HG03064 (cell line): ENCODE measurements around the gene RERG.

Experiments
- ATAC-seq: cut with Tn5 transposase; IDR thresholded peaks from one replicate; pipeline ENCODE4 v1.9.1; 2021; ENCODE audit warnings: low read depth; ENCODE audit not compliant: unreplicated experiment

Gene RERG

GRCh38 chr12:15220451-15220850, 766 bp downstream of the RERG start:
- no peak for ATAC-seq

- no peak for ATAC-seq
These were observed 2.4 kb downstream of the RERG start for GRCh38 chr12:15218794-15219193.

GRCh38 chr12:15216036-15216889, 5.0 kb downstream of the RERG start:
- no peak for ATAC-seq

DNA sequence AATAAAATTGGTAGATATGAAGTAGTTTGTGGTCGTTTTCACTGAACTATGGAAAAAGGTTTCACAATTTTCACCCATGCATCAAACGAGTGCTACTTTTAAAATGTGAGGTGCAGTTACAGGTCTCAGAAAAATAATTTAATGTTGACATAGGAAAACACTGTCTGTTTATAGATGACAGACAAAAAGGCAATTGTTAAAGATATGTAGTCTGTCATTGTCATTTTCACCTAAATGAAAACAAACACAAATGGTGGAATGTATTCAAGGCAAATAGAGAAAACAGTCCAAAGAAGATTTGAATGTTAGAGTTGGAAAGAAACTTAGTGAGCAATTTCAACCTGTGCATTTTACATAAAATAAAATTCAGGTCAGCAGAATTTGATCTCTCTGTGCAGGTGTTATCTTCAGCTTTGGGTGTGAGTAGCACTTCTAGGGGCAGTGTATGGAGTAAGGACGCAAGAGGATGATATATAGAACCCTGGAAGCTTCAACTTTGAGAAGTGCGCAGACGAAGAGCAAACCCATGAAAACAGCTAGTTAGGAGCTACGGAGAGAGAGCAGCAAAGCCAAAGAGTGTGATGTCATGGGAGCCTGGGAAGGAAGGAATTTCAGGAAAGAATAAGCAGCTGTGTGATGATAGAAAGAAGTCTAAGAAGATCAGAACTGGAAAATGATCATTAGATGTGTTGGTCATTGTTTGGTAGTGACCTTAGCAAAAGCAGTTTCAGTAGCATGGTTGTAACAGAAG, 6.2 kb downstream of the RERG start:
- no peak for ATAC-seq

DNA sequence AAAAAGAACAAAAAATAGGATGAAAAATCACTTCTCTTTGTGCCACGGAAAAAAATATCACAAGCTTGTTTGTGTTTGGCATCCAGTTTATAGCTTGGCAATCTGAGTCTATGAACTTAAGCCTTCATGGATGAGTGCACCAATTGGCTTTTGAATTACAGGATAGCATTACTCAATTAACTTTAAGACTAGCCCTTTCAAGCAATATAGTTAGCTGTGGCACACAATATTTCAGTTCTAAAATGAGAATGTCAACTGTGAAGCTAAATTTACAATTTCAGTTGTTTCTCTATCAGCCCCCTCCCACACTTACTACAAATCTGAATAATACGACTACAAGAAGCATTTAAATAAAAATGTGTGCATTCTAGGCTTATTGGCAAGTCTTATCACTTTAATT, 8.3 kb downstream of the RERG start:
- ATAC-seq: no peak

DNA sequence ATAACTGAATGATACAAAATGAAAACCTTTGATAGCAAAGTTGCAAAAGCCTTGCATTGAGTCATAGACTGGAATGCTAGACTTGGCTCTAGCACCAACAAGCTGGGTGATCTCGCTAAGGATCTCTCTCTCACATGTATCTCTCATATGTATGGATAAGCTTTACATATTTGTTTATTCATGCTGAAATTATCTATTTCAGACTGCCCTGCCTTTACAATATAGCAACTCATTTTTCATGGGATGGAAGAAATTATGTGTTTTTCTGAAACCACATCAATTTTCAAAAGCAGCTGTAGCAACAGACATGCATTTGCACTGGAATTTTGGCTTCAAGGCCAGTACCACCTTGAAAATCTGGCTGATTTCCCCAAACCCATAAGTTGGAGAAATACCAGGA, 11.4 kb downstream of the RERG start:
- ATAC-seq: no peak

DNA sequence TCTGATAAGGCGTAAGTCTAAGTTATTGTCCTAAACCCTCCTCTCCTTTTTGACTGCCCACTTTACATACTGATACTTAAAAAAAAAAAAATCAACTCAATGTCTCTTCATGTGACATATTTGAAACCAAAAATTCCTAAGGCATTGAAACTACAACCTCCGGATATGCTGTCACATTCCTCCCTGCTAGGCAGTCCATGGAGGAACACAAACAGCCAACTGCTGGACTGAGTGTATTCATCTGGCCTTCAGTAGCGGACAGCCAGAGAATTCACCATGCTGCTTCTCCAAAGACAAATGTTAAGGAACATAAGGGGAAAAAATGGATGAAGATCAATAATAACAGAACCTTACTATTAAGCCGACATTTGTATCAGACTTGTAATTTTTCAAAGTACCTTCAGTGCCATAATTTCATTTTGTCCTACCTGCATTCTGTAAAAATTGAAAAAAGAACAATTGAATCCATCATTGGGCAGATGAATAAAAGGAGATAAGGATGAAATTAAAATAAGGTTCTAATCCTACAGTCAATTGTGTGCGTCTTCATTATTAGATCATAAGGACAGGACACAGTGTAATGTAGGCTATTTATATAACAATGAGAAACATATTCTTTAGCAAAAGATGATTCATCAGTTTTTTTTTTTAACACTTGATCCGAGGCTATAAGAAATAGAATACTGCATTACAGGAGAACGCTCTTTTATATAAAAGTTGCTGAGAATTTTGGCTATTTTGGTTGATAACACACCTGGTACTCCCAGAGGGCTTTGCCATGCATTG, 12.2 kb downstream of the RERG start:
- no peak for ATAC-seq

DNA sequence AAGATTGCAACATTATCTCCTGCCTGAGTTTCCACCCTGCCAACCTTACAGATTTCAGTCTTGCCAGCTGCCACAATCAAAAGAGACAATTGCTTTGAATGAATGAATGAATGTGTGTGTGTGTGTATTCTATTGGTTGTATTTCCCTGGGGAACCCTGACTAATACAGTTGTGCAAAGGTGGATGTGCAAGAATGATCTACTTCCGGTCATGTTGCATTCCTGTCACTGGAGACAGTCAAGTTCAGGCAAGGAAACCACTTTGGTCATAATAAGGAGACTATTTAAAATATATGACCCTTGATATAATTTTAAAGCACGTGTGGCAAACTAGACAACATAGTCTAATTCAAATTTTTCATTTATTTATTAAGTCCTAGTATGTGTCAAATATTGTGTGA, 13.1 kb downstream of the RERG start:
- no peak for ATAC-seq

DNA sequence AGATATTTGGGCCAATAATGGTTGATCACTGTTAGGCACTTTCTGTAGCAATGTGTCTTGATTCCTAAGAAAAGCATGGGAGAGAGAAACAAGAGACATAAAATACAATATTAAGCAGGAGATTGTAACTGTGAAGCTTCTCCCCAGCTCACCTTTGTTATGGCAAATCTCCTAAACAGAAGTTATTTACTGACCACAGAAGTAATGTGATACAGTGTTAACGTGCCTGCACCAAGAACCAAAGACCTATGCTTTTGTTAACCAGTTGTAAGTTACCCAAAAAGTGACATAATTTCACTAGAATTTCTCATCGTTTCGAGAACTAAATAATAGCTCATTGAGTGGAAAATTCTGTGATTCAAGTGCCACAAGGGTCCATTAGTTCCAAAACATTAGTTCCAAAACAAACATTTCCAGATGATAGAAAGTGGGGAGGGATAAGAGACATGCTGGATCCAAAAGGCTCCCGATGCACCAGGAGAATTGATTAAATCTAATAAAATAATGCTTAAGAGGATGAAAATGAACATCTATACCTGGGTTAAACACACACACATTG, 14.3 kb downstream of the RERG start:
- no peak for ATAC-seq

DNA sequence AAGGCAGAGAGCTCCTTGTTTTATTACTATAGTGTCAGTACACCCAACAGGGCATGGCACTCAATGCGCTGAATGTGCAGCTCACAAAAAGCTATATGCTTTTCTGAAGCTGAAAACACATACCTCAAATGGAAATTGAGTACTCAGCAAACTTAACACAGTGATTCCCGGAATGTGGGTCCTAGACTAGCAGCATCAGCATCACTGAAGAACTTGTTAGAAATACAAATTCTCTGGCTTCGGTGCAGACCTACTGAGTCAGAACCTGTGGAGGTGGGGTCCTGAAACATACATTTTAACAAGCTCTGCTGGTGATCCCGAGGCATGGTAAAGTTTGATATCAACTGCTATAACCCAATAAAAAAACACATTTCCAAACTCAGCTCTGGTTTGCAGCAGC, 14.9 kb downstream of the RERG start:
- ATAC-seq: no peak

DNA sequence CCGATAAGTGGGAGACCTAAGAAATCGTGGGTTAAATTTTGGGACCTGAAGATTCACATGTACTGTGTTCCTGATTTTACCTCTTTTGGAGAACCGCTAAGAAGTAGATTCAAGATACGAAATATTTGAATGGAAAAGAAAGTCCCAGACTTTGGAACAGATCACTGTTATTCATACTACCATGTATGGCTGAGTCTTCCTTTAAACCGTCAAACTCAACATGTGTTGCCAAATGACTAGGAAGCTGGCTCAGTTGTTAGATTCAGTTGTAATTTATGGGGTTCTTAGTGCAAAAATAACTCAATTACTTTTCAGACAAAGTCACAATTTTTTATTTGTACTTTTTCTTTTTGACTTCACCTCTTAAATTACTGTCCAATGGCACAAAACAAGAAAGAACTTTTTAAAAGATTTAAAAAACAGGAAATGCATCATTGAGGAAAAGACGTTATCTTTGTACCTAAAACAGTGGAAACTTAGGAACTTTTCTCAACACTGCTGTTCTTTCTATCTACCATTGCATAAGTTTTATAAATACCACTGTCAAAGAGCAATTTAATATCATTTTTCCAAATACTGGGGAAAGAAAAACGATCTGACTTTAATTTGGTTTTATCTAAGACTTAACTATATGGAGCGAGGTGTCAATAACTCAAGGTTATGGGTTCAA, 15.7 kb downstream of the RERG start:
- no peak for ATAC-seq

DNA sequence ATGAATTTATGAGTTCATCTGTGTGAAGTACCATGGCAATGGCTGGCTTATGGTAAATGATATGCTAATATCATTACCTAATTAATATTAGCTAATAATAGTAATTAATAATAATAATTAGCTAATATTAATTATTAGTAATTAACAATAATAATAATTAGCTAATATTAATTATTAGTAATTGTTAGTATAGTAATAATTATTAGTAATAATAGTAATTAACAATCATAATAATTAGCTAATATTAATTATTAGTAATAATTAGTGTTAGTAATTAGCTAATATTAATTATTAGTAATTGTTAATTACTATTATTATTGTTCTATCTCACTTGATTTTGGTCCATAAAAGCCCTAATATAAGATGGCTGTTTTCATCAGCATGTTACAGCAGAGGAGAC, 19.8 kb downstream of the RERG start:
- ATAC-seq: no peak

GRCh38 chr12:15201056-15201455, 20.2 kb downstream of the RERG start:
- ATAC-seq: no peak

DNA sequence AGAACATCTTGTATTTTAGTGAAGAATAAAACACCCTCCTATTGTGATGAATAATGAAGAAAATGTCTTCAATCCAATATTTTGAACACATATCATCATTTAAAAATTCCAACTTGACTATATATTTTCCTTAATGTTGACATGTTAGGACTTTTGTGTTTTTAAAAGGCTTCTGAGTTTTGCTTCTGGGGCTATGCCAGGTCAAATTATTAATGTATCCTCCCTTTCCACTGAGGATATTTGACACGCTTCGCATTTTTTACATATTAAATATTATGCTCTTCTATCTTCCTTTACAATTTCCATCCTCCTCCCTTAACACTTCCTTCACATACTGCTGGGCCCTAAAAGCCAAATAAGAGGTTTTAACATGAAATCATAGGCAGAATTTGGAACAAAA, 20.6 kb downstream of the RERG start:
- no peak for ATAC-seq

DNA sequence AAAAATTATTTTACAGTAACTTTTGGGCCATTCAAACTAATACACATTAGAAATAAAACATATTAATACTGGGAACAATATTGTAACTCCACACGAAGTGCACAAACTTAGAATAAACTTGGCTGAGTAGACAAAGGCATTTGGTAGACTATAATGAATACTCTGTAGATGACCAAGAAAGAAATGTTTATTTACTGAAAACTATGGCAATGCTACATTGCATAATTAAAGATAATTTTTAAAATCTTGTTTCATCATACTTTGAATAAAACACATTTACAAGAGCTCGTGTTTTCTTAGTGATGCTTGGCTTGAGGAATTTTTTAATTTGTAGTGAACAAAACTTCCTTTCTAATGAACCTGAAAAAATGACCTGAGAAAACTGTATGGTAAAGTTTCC, 21.3 kb downstream of the RERG start:
- no peak for ATAC-seq

DNA sequence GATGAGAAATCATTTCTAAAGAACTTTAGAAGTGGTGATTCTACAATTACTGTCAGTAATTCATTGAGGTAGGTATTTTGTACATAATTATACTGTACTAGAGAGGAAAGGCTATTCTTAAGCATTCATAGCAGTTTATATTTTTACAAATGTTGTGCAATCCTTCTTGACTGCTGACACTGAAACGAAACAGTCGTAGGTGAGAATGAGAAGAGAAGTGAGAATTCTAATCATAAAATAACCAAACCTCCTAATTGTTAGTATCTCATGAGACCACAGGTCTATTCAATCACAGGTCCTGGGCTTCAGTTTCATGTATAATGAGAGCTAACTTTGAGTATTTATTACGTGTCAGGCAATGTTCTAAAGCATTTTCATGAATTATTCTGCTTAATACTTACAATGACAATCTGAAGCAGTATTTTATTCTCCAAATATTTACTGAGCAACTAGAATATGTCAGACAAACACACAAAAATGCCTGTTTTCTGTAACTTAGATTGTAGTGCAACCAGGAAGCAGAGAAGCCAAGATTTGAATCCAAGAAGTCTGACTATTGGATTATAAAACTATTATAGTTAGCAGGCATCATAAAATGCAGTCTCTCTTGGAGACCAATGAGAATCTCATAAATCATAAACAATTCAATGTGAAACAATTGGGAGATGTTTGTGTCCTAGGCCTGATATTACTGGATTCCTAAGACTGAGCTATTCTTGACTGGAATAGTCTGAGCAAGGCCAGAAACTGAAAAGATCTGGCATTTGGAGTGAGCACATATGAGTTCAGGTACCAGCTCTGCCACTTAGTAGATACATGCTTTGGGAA, 24.3 kb downstream of the RERG start:
- ATAC-seq: no peak

GRCh38 chr12:15196221-15196620, 25.0 kb downstream of the RERG start:
- ATAC-seq: no peak

DNA sequence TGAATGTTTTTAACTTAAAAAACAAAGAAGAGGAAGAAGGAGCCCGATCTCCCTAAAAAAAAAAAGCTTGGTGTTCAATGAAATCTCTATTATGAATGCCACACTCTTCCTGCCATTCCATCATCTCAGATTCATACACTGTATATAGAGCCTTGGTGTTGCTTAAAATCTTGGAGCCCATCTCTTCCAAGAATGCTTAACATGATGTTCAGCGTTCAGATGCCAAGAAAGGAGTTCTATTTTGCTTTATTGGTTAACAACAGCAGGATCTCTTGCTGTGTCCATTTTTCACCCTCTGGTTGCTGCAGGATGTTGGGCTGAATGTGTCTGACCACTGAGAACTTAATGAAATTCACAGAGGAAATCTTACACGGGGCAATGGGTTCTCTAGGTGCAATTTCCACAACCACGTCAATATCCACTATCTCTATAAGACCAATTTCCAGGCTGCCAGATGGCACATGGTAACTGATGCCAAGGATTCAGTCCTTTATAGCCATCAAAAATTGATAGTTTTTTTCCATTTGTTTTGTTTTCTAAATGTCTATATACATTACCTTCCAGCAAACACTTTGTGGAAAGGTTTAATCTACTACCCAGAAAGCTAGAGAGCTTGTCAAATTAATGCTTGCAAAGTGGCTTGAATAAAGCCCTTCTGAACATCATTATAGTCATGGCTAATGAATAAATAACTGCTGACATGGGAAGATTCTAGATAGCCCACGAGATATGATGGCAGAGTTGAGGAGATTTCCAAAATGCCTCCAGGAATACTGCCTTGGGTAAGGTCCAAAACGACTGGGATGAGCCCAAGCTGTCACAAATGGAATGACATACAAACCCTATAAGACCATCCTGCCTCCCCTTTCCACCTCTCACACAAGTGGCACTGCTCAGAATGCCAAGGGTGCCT, 26.5 kb downstream of the RERG start:
- no peak for ATAC-seq

GRCh38 chr12:15193946-15194345, 27.3 kb downstream of the RERG start:
- ATAC-seq: no peak
